K562 (cell line): ENCODE data around the gene RABGAP1L. TPM values are rescaled to one million over a fixed set of nuclear protein-coding genes. Genes with fewer than 3 reads are reported as not detected.

ENCODE experiments used
- CEBPB ChIP-seq: fragments of 450-650 bp; IDR thresholded peaks from 2 replicates; pipeline ENCODE4 v1.6.1; 2016; ENCODE audit warnings: missing genetic modification characterization, missing compliant biosample characterization
- DACH1 ChIP-seq: fragments of 450-650 bp; IDR thresholded peaks from 2 replicates; pipeline ENCODE4 v1.6.1; 2018; ENCODE audit not compliant: partially characterized antibody
- HDAC3 ChIP-seq: fragments of 450-650 bp; IDR thresholded peaks from 2 replicates; pipeline ENCODE4 v1.6.1; 2018; ENCODE audit warnings: borderline replicate concordance, mild to moderate bottlenecking, moderate library complexity; ENCODE audit not compliant: partially characterized antibody
- PTRF ChIP-seq: fragments of 450-650 bp; IDR thresholded peaks from 2 replicates; pipeline ENCODE4 v1.6.1; 2016; ENCODE audit warnings: mild to moderate bottlenecking, missing genetic modification characterization, missing compliant biosample characterization
- SIN3B ChIP-seq: fragments of 450-650 bp; IDR thresholded peaks from 2 replicates; pipeline ENCODE4 v1.6.1; 2017; ENCODE audit warnings: low read depth, mild to moderate bottlenecking, moderate library complexity
- SMARCE1 ChIP-seq: fragments of 450-650 bp; IDR thresholded peaks from 2 replicates; pipeline ENCODE4 v1.7.1; 2016; ENCODE audit warnings: mild to moderate bottlenecking
- U2AF1 ChIP-seq: fragments of 200-400 bp; formaldehyde crosslinking; optimal IDR thresholded peaks from 2 replicates; pipeline ENCODE3; 2017; ENCODE audit warnings: mild to moderate bottlenecking, low read depth, low read length, moderate library complexity
- ZEB2 ChIP-seq: fragments of 450-650 bp; IDR thresholded peaks from 2 replicates; pipeline ENCODE4 v1.6.1; 2016
- polyA plus RNA-seq, 8 experiments: library from polyadenylated mRNA; depleted of rRNA in 4 of 8; stranded (reverse) in 5 of 8; unstranded in 3 of 8; fragments of >200 nt; fragmentation: Nextera tagmentation in 2 of 8; fragmentation: Illumina TruSeq in 1 of 8; extraction: Ambion mirVana in 2 of 8; extraction: Trizol in 1 of 8; gene quantifications; 2 replicates each; pipeline versions ENCODE4 v1.2.1 to v1.2.3, GENCODE V29; 2011 to 2014; ENCODE audit warnings: inconsistent platforms in 1 of 8, missing spikeins in 1 of 8
- total RNA-seq, 7 experiments: library from RNA; depleted of rRNA in 6 of 7; stranded (reverse); fragments of >200 nt in 6 of 7; fragmentation: Illumina TruSeq in 2 of 7; extraction: Trizol in 2 of 7; gene quantifications; 2 replicates each; pipeline versions ENCODE4 v1.2.1 to v1.2.3, GENCODE V29; 2011 to 2021; ENCODE audit warnings: low replicate concordance in 1 of 7
- TF ChIP-seq, protein P1 (sequence below): fragments of 250-450 bp; sonication (Bioruptor Pico); IDR thresholded peaks from 2 replicates; pipeline ENCODE4 v1.8.0; 2021; ENCODE audit warnings: mild to moderate bottlenecking, moderate library complexity
- TF ChIP-seq, protein P2 (sequence below): fragments of 450-650 bp; IDR thresholded peaks from 2 replicates; pipeline ENCODE4 v1.6.1; 2017; ENCODE audit warnings: mild to moderate bottlenecking, moderate library complexity

Gene RABGAP1L
- total and polyA plus RNA-seq, 9 of the 15 experiments (the other 6 are each of a cell fraction or from before 2014, with no cell fraction given) = 16.5 to 44.9 (median 26.7) TPM

DNA sequence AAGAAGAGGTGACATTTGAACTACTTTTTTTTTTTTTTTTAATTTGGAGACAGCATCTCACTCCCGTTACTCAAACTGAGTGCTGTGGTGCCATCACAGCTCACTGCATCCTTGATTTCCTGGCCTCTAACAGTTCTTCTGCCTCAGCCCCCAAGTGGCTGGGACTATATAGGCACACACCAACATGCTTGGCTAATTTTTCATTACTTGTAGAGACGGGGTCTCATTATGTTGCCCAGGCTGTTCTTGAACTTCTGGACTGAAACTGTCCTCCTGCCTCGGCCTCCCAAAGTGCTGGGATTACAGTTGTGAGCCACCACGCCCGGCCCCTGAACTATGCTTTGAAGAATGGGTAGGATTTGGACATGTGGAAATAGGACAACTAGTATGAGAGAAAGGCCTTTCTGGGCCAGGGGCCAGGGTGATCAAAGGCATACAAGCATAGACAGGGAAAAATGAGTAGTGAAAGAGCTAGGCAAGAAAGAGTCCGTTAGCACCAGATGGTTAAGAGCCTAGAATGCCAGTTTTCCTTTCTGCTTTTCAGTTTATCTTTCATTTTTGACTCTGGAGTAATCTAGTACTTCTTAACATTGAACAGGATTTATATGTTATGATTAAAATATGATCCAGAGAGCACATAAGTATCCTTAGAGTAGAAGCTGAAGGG is 6.3 kb downstream of the RABGAP1L start (continued):
- TF ChIP-seq, protein P1, sequence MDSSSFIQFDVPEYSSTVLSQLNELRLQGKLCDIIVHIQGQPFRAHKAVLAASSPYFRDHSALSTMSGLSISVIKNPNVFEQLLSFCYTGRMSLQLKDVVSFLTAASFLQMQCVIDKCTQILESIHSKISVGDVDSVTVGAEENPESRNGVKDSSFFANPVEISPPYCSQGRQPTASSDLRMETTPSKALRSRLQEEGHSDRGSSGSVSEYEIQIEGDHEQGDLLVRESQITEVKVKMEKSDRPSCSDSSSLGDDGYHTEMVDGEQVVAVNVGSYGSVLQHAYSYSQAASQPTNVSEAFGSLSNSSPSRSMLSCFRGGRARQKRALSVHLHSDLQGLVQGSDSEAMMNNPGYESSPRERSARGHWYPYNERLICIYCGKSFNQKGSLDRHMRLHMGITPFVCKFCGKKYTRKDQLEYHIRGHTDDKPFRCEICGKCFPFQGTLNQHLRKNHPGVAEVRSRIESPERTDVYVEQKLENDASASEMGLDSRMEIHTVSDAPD (CRISPR knock-in tag) = no peak
- no peak for TF ChIP-seq SIN3B
- TF ChIP-seq, protein P2, sequence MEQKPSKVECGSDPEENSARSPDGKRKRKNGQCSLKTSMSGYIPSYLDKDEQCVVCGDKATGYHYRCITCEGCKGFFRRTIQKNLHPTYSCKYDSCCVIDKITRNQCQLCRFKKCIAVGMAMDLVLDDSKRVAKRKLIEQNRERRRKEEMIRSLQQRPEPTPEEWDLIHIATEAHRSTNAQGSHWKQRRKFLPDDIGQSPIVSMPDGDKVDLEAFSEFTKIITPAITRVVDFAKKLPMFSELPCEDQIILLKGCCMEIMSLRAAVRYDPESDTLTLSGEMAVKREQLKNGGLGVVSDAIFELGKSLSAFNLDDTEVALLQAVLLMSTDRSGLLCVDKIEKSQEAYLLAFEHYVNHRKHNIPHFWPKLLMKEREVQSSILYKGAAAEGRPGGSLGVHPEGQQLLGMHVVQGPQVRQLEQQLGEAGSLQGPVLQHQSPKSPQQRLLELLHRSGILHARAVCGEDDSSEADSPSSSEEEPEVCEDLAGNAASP = no peak
- TF ChIP-seq PTRF (tag) = no peak
- TF ChIP-seq HDAC3 = peak; percentile 29
- no peak for TF ChIP-seq ZEB2
- 0 out of 2 replicates have a peak, but pooled peaks have one; percentile 8 for TF ChIP-seq SMARCE1
- no peak for TF ChIP-seq U2AF1
- no peak for TF ChIP-seq DACH1
- TF ChIP-seq CEBPB = no peak
- TF ChIP-seq, all 486 proteins: peak for 15
